HG02623 (cell line): ENCODE data around the gene FLNB.

Source experiments
- ATAC-seq: cut with Tn5 transposase; IDR thresholded peaks from one replicate; pipeline ENCODE4 v1.9.1; 2021; ENCODE audit warnings: moderate library complexity; ENCODE audit not compliant: unreplicated experiment

Gene FLNB

DNA sequence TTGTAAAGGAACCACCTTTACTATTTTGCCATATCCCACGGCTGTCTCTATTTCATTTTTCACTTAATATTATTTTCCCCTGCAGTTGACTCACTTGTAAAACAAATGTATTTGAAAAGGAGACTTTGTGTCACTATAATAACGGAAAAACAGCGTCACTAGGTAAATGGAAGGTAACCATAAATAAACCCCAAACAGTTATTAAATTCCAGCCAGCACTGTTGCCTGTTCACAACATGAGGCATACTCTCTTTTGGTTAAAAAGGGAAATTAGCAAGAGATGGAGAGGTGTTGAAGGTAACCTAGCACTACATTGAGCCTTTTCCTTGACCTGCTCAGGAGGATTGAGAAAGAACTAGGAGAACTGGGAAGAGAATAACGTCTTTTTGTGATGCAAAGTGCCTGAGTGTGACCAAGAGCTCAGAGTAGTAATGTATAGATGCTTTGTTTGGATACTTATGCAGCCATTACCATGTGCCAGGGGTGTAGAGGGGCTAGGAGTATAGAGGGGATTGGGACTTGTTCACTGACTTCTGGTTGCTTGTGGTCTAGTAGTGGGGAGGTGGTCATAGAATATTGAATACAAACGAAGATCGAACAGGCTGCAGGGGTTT lies 19.6 kb downstream of the FLNB start:
- no peak for ATAC-seq

DNA sequence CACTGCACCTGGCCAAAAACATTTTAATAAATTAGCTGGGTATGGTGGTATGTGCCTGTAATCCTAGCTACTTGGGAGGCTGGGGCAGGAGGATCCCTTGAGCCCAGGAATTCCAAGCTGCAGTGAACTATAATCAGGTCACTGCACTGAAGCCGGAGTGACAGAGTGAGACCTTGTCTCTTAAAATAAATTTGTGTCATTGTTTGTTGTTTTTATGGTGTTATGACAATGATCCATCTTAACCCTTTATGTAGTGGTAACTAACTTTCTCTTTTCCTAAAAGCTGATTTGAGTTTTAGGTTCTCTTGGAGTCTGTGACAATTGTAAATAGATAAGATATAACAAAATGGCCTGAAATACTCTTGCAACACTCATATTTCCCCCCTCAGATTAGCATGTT lies 20.7 kb downstream of the FLNB start:
- no peak for ATAC-seq

DNA sequence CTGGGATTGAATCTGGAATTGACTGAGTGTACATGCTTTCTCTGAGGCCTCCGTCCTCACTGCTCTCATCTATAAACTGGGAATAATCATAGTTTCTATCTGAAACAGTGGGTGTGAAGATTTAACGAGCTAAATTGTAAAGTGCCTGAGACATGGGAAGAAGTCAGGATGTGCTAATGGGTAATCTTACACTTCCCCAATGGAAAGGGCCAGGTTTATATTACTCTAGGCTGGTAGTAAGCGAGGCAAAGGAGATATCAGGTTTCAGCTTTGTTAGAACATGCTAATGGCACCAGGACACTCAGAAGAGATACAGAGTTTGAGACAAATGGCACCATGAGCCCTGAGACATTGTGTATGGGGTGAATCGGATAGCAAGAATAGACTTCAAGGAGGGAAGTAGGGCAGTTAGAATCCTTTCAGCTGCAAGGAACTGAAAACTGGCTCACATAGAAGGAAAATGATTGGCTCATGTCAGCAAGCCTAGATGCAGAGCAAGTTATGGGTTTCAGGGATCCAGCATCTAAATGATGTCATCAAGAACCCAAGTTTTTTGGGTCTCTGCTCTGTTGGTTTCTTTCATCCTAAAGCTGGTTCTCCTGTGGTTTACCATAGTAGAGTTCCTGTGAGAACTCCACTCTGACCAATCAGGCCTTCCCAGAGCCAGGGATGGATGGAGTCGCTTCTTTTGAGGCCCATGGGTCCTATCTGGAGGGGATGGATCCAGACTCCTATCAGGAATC lies 21.8 kb downstream of the FLNB start:
- no peak for ATAC-seq

DNA sequence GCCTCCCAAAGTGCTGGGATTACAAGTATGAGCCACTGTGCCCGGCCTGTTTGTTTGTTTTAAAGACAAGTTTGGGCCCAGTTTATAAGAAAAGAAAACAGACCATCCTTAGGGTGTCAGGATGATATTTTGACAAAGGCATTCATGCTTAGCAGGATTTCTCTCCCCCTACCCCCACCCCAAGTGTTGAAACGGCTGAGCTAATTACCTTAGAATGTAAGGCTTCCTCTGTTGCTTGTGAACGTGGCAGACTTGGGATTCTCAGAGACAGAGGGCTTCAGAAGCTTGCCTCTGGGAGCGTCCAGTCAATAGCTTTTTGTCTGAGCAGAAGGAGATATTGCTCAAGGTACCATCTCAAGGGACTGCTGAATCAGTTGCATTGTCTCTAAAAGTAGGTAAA lies 24.0 kb downstream of the FLNB start:
- ATAC-seq, result no peak

DNA sequence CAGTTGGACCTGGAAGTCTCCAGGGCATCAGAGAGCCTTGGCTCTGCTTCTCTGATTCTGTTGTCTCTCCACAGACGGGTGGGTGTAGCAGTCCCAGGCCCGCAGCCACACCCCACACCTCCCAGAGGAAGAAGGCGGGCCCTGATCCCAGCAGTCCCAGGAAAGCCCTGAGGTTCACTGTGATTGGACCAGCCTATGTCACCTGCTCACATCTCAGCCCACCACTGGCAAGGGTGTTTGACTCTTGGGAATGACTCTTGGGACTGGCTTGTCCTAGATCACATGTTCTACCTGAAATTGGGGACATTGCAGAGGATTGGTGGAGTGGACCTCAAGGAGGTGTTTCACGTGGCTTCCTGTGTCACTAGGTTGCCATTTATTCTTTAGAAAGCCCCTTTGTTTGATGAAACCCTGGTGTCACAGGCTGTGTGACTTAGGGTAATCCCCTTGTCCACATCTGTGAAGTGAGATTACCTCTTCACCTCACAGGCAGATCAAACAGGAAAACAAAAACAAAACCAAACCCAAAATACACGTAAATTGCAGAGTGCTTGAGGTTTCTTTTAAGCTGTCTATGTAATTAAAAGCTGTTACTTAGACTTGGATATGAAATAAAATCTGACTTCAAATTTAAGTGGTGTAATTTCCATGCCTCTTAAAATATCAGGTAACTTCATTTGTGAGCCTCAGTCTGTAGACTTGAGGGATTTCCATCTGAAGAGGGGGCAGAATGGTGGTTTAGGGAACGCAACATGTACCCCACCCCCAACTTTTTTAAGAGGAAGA lies 26.7 kb downstream of the FLNB start:
- ATAC-seq, result peak; percentile 98

DNA sequence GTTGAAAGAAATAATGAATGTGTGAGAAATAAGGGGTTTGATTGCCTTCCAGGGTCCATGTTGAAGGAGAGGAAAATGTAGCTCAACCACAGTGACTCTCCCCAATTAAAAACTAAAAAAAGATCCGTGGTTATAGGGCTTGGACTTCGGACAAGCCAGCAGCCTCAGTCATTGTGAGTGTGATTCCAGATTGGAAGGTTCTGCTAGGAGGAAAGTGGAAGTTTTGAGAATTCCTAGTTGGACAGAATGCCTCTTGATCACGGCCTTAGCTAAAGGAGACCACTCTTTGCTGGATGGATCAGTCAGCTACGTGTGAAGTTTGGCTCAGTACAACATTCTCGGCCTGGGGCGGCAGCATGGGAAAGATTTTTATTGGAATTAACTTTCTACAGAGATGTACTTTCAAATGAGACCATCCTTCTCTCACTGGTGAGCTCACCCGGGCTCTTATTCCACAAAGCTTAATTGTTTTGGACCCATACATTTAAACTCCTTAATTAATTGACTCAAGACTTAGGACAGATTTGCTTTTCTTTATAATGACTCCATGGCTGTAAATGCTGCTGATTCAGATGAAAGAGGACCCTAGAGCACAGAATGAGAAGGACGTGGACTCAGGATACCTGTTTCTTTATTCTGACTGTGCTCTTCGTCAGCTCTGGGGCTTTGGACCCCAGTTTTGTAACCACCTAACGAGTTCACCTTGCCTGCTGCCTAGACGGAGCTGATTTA lies 27.5 kb downstream of the FLNB start:
- no peak for ATAC-seq

DNA sequence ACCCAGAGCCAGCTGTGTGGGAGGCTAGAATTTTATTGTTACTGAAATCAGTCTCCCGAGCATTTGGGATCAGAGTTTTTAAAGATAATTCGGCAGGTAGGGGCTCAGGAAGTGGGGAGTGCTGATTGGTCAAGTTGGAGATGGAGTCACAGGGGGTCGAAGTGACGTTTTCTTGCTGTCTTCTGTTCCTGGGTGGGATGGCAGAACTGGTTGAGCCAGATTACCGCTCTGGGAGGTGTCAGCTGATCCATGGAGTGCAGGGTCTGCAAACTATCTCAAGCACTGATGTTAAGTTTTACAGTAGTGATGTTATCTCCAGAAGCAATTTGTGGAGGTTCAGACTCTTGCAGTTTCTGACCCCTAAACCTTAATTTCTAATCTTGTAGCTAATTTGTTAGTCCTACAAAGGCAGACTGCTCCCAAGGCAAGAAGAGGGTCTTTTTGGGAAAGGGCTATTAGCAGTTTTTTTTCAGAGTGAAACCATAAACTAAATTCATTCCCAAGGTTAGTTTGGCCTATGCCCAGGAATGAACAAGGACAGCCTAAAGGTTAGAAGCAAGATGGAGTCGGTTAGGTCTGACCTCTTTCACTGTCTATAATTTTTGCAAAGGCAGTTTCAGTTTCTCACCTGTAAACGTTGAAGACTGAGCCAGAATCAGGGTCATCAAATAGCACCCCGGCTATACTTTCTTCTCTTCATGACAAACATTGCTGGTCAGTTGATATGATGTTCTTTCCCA lies 28.2 kb downstream of the FLNB start:
- no peak for ATAC-seq

DNA sequence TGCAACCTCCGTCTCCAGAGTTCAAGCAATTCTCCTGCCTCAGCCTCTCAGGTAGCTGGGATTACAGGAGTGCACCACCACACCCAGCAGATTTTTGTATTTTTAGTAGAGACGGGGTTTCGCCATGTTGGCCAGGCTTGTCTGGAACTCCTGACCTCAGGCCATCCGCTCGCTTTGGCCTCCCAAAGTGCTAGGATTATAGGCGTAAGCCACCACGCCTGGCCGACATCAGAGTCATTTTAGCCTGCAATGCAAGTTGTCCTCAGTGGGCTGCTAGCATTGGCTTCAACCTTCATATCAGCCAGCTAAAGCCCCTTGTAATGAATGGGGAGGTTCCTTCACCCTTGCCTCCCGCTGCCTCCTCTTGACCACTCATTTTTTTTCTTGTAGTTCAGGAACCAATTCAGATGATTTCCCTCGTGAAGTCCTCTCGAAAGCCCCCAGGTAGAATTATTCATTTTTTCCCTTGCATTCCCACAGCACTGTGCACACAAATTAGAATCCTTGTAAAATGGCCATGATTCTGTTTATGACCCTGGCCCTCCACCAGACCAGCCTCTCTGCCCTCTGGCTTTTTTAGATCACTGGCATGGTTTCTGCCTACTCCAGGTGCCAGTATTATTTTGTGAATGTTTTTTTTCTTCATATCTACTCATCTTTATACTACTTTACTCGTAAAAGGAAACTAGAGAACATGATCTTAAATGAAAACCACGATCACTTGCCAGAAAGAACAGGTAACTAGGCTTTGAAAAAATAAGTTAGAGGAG lies 29.1 kb downstream of the FLNB start:
- ATAC-seq, result no peak

DNA sequence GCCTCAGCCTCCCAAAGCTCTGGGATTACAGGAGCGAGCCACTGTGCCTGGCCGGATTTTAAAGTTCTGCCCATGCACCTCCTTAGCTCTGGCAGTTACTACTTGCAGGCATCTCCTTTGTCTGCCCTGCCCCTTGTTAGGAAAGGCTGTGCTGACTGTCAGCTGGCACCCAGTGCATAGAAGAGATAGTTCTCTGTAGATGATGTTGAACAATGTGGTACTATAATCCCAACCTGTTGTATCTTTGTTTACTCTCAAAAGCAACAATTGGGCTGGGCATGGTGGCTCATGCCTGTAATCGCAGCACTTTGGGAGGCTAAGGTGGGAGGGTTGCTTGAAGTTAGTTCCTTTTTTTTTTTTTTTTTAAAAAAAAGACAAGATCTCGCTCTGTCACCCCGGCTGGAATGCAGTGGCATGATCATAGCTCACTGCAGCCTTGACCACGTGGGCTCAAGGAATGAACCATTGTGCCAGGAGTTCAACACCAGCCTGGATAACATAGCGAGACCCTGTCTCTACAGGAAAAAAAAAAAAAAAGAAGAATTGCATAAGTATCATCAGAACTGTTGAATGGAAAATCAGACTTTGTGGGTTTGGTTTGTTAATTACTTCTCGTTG lies 30.6 kb downstream of the FLNB start:
- ATAC-seq, result no peak

DNA sequence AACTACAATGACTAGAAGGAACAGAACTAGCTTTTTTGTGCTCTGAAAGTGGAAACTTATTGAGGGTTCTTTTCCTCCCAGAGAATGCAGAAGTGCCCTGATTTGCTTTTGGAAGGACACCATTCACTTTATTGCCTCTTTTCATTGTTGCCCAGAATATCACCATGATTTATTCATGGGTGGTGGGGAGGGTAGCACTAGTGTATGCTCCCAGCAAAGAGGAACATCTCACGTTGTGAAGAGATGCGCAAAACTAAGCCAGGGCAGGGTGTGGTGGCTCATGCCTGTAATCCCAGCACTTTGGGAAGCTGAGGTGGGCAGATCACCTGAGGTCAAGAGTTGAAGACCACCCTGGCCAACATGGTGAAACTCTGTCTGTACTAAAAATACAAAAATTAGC lies 31.4 kb downstream of the FLNB start:
- ATAC-seq, result no peak

DNA sequence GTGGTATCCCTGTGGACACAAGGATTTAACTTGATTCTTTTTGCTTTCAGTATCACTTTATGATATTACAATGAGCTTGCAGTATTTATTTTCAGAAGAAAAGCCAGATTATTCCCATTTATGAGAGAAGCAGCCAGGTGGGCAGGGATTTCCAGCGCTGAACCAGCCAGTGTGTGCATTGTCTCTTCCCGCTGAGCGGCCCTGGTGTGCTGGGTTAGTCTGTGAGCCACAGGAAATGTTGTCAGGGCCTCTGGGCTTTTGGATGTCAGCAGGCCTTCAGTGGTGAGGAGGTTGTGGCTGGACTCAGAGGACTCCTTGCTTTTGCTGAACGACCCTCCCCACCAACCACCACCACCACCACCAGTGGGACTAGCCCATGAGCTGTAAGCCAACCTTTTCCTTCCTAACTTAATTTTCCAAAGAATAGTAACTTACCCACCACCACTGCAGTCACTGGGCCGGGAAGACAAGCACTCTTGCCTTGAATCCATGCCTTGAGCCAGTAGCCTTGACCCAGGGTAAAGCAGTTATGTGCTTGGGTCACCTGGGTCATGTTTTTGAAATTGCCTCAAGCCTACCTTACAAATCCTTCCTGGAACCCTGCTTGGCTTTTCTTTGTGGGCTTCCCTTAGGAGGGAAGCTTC lies 33.1 kb downstream of the FLNB start:
- no peak for ATAC-seq

DNA sequence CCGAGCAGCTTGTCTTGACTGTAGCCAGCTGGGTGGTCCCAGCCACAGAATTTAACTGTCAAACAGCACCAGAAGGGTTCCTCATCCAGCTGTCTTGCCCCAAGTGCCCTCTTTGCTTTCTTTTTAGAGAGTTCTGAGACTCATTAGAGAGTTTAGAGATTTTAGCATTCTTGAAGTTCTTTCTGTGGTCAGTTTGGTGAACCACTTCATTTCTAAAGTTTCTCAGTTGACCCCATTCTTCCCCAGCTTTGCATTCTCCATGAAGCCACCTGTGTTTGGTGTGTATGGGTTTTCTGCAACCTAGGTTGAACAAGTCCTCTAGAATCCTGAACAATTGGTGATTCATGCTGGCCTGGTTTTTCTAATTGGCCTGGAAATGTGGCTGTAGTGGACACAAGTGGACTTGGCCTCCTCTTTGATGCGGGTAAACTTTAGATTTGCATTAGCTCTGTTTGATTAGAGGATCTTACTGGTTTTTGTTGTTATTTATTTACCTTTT lies 33.7 kb downstream of the FLNB start:
- ATAC-seq, result peak; percentile 90

DNA sequence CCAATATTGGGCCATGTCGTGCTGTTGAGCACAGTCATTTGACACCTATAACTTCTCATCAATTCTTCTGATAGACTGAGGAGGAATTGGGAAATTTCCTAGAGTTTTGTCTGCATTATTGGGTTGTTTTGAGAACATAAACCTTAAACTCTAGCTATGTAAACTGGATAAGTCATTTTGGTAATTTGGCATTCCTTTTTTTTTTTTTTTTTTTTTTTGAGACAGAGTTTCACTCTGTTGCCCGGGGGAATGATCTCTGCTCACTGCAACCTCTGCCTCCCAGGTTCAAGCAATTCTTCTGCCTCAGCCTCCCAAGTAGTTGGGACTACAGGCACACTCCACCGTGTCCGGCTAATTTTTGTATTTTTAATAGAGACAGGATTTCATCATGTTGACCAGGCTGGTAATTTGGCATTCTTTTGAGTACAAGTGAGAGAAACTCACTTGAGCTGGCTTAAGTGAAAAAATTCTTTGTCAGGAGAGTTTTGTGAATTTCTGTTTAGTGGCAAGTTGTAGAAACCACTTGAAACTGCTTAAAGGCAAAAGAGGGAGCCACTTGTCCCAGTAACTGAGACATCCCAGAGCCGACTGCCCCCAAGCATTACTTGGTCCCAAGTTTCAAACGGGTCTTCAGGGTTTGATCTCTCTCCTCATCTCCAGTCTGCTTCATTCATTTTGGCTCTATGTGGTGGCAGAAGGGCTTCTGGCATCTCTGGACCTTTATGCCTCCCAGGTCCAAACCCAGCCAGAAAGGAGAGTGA lies 34.9 kb downstream of the FLNB start:
- ATAC-seq, result no peak

DNA sequence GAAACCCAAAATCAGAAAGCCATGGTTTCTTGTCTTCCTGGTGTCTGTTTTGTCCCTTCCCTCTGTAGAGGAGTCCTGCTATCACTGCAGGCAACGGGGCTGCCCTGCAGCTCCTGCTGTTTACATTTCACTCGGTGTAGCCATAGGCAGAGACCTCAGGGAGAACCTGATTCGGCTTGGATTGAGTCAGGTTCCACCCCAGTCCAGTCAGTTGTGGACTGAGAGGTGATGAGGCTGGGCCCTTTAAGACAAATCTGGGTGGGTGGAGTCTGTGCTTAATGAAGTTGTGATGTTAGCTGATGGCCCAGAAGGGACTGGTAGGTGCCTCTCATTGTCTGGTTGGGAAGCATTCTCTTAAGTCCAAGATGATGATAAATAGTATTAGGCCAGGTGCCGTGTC lies 35.7 kb downstream of the FLNB start:
- ATAC-seq, result no peak

DNA sequence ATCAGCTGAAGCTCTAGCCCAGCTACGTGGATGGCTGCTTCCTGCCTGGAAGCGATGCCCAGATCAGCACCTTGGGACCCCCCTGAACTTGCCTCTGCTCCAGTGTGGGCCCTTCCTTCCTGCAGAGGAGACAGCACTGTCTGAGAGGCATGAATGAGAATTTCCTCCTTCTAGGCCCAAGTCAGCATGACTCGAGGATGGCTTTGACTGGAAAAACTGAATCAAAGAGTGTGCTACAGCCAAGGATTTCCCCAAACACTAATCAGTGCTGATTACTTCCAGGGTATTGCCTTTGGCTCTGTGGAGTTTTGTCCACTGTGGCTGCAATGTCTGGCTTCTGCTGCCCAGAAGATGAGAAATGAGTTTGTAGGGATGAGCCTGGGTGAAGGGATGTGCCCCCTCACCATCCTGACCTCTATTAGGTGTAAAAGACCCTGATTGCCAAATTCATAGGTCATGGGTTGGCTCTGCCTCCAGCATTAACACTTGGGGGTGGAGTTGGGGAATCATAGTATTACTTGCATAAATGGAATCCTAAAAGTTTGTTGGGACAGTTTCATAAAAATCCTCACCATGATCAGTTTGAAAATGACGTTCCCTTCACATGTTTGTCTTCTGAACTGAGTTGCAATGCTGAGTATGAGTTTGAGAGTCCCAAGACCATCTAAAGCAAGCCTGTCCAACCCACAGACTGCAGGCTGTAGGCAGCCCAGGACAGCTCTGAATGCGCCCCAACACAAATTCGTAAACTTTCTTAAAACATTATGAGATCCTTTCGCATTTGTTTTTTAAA lies 36.7 kb downstream of the FLNB start:
- no peak for ATAC-seq

DNA sequence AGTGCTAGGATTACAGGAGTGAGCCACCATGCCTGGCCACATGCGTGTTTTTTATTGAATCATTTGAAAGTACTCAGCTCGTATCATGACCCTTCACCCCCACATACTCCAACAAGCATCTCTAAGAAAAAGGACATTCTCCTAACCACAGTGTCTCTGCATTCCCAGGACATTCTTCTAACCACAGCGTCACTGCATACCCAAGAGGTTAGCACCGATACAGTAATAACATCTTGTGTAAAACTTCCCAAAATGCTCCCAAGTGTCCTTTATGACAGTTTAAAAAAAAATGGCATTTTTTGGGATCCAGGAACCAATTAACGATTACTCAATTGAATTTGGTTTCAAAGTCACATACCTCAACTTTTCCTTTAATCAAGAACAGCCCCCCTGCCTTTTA lies 39.6 kb downstream of the FLNB start:
- no peak for ATAC-seq

DNA sequence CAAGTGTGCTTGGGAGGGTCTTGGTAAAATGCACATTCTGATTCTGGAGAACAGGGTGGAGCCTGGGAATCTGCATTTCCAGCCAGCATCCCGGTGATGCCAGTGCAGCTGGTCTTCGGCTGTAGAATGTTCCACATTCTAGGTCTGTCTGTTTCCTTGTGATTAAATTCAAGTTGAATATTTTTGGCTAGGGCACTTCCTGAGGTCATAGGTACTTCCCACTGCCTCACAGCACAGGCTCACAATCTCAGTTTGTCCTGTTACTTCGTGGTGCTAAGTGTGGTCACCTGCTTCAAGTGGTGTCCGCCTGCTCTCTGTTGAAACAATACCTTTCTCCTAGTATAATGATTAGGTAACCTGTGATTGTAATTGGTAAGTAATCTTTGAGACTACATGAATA lies 40.1 kb downstream of the FLNB start:
- ATAC-seq, result no peak
